ENCODE measurements around the gene GOSR1. TPM values are rescaled to one million over a fixed set of nuclear protein-coding genes. Genes with fewer than 3 reads are reported as not detected.
A peak's percentile ranks its signal among the peaks of the same experiment; 100 is the strongest.
"Not testable (repeated sequence)": the region's sequence is repeated elsewhere in the genome, so short reads cannot be mapped to it uniquely, and the experiment has no call there.

Gene GOSR1
- total RNA-seq, 1 donor from 2014 or later = 30.7 TPM

DNA sequence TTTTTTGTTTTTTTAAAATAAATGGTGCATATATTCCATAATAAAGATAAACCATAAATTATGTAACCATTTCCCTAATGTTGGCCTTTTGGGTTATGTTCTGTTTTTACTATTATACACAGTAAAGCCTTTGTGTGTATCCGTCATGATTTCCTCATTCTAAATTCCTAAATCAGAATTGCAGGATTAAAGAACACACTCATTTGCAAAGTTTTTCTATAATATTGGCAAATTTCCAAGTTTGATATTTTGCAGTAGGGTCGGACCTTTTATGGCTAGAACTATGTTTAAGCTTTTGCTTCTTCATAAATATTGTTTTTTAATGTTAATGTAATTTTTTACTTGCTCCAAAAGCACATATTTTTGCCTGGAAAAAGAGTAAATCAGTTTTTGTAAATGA, 16.6 kb downstream of the GOSR1 start:
- ATAC-seq = no peak
- no peak for DNase-seq
- intact Hi-C loops (cut with micrococcal nuclease) = no loop called here

DNA sequence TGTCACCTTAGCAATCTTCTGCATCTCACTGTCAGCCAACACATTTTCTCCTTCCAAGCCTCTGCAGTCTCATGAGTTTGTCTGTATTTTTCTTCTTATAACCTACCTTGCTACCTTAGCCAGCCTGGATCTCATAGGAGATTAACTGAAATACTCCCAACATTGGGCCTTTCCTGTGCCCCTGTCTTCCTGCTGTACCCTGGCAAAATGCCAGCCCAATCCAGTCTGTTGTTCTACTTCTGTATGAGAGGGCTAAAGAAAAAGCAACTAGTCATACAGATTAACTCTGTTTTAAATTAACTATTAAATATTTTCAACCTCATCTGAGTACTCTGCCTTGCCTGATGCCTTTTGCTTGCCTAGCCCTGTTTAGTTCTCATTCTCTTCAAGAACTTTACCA, 18.4 kb downstream of the GOSR1 start:
- intact Hi-C loops (cut with micrococcal nuclease) = no loop called here
- ATAC-seq (no peak), DNase-seq (no peak)

DNA sequence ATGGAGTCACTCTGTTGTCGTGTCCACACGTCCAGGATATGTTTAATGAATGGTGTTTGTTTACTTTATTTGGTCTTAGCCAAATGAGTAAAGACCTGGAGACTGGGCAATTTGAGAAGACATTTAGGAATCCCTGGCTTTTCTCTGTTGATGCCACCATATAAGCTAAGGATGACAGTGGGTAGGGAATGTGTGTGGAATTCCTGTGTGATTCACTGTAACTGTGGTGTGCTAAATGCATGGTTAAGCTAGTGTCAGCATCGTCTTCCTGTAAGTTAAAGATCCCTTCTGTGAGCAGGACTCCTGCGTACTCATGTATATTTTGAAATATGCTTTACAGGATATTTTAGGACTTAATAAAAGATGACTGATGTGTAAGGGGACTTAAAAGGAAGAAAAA, 26.4 kb downstream of the GOSR1 start:
- DNase-seq (no peak), ATAC-seq (no peak)
- intact Hi-C loops (cut with micrococcal nuclease) = no loop called here

DNA sequence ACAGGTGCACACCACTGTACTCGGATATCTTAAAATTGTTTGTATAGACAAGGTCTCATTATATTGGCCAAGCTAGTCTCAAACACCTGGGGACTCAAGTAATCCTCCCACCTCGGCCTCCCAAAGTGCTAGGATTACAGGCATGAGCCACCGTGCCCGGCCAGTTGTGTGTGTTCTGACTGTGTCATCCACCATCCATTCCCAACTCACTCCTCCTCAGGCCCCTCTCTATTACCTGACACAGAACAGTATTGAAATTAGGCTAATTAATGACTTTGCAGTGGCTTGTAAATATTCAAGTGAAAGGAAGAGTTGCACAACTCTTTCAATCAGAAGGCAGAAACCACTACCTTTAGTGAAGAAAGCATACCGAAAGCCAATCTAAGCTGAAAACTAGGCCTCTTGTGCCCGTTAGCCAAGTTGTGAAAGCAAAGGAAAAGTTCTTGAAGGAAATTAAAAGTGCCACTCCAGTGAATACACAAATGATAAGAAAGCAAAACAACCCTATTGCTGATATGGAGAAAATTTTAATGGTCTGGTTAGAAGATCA, 28.7 kb downstream of the GOSR1 start:
- intact Hi-C loops (cut with micrococcal nuclease) = no loop called here
- DNase-seq (no peak), ATAC-seq (no peak)

DNA sequence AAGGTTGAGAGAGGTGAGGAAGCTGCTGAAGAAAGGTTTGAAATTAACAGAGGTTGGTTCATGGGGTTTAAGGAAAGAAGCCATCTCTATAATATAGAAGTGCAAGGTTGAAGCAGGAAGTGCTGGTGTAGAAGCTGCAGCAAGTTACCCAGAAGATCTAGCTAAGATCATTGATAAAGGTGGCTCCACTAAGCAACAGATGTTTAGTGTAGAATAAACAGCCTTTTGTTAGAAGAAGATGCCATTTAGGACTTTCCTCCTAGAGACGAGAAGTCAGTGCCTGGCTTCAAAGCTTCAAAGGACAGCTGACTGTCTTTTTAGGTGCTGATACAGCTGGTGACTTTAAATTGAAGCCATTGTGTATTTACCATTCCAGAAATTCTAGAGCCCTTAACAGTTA, 29.3 kb downstream of the GOSR1 start:
- ATAC-seq (no peak), DNase-seq (no peak)
- intact Hi-C loops (cut with micrococcal nuclease) = no loop called here

DNA sequence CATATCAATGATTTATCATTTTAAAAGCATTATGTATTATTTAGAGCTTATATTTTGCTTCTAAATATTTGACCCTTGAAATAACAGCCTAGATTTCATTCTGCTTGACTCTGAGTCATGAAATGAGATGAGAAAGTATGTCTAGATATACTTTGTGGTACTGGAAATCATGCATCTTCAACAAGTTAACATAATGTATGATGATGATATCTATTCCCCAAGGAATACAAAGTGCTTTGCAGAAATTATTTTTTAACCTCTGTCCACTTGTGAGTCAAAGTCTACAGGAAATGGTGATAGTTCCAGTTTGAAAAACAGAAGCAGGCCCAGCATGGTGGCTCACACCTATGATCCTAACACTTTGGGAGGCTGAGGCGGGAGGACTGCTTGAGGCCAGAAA, 36.1 kb downstream of the GOSR1 start:
- ATAC-seq (no peak), DNase-seq (no peak)
- intact Hi-C loops (cut with micrococcal nuclease) = no loop called here

DNA sequence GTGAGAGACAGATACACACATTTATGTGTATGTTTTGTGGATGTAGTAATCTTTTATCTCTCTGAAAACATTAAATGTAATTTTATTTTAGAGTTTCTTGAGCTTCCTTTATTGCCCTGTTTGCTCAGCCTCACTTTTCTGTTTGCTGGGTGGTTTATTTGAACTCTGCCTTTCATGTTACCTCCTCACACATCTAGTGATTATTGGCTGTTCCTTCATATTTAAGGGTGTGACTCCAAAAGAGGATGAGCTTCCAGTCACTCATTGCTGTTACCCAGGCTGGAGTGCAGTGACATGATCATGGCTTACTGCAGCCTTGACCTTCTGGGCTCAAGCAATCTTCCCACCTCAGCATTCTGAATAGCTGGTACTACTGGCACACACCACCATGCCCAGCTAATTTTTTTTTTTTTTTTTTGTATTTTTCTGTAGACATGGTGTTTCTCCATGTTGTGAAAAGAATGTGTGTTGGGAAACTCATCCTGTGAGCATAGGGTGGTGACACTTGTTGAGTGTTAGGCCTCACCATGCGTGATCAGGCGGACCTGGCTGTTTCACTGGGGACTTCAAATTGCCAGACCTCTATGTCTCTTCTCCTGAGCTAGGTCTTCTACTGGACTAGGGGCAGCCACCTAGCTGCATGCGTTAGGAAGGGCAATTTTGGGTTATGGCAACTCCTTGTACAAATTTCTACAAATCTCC, 37.8 kb downstream of the GOSR1 start:
- intact Hi-C loops (cut with micrococcal nuclease) = no loop called here
- DNase-seq = no peak
- ATAC-seq = no peak

DNA sequence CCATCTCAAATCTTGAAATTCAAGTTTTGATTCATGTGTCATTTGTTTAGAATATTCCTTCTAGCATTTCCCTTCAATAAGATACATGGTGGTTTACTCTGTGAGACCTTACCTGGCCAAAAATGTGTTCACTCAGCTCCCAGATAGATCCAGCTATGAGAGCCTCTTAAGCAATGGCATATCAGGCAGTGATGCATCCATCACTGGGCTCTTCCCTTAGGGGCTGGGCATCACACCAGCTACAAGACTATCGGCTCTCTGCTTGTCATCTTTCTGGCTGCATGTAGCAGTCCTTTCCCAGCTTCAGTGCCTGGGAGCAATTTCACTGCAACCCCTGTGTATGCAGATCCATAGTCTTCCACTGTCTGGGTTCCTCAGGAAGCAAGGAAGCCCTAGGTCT, 40.6 kb downstream of the GOSR1 start:
- intact Hi-C loops (cut with micrococcal nuclease) = no loop called here
- DNase-seq = no peak
- ATAC-seq = peak; percentile 19

DNA sequence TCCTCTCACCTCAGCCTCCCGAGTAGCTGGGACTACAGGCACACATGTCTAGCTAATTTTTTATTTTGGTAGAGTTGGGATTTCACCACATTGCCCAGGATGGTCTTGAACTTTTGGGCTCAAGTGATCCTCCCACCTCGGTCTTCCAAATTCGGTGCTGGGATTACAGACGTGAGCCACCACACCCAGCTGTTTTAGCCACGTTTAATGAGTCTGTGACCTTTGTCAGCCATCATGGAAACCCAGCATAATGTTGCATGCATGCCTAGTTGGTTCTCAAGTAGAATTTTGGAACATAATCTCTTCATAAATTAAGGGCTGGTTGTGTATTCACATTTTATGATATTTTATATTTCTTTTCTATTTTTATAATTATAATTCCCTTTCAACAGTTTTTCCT, 42.0 kb downstream of the GOSR1 start:
- ATAC-seq (no peak), DNase-seq (no peak)
- intact Hi-C loops (cut with micrococcal nuclease) = no loop called here

DNA sequence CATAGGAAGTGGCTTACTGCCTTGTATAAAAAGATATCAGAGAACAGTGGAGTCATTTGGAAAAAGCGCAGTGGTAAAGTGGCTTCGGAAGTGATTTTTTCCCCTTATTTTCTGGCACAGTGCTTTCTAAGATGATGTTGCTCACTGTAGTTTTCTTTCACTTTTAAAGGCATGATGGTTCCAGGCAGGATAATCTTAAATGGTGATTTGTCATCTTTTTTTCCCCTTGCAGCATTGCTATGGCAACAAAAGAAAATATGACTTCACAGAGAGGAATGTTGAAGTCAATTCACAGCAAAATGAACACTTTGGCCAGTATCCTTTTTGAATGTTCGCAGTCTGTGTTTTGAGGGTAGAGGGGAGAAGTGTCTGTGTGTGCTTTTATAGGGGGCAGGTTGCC, 42.5 kb downstream of the GOSR1 start:
- ATAC-seq = peak; percentile 44
- DNase-seq = no peak
- intact Hi-C loops (cut with micrococcal nuclease) = no loop called here

DNA sequence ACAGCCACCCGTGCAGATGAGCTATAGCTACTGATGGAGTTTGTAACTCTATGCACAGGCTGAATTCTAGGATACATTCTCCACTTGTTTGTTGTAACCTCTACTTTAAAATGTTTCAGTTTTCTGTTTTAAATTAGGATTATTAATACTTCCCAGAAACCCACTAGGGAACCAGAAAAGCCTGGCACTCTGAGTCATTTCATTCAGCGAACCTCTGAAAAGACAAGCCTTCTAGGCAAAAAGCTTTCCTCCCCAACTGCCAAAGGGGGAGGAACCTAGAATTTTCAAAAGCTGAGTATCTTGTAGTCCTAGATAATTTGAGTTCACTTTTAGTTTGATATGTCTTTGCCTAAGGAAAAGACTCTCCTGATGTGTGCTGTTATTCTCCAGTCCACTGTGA, 43.2 kb downstream of the GOSR1 start:
- intact Hi-C loops (cut with micrococcal nuclease) = no loop called here
- no peak for DNase-seq
- no peak for ATAC-seq

DNA sequence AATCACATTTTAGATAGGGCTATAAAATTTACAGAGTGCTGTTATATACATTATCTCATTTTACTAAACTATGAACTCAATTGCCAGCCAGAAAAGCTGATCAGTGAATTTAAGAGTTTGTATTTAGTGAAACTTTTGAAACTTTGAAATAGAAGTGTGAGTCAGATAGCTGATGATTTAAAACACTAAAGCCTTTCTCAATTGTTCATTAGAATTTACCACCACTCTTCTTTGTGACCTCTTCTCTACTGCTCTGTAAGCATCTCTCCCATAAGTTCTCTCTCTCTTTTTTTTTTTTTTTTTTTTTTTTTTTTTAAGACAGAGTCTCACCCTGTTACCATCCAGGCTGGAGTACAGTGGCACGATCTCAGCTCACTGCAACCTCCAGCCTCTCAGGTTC, 43.7 kb downstream of the GOSR1 start:
- ATAC-seq = no peak
- intact Hi-C loops (cut with micrococcal nuclease) = no loop called here
- no peak for DNase-seq

DNA sequence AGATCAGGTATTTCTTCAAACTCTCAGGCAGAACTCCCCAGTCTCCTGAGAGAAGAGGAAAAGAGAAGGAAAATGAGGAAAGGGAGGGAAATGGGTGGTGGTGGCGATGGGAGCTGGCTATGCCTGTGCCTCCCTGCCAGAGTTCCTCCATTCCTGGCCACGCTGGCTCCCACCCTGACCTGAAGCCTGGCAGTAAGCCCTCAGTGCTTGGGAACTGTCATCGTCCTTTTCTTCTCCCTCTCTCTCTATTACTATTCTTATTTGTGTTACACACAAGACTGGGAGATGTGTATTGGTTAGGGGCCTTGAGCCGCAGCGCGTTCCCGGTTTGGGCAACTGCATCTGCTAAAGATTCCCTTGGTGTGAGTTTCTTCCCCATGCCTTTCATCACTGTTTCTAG, 44.6 kb downstream of the GOSR1 start:
- ATAC-seq (peak; percentile 56), DNase-seq (peak; percentile 40)
- intact Hi-C loops (cut with micrococcal nuclease) = no loop called here

DNA sequence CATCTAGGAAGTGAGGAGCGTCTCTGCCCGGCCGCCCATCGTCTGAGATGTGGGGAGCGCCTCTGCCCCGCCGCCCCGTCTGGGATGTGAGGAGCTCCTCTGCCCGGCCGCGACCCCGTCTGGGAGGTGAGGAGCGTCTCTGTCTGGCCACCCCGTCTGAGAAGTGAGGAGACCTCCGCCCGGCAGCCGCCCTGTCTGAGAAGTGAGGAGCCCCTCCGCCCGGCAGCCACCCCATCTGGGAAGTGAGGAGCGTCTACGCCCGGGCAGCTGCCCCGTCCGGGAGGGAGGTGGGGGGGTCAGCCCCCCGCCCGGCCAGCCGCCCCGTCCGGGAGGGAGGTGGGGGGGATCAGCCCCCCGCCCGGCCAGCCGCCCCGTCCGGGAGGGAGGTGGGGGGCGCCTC, 46.0 kb downstream of the GOSR1 start:
- DNase-seq; ATAC-seq; intact Hi-C loops (cut with micrococcal nuclease): not testable (repeated sequence)

DNA sequence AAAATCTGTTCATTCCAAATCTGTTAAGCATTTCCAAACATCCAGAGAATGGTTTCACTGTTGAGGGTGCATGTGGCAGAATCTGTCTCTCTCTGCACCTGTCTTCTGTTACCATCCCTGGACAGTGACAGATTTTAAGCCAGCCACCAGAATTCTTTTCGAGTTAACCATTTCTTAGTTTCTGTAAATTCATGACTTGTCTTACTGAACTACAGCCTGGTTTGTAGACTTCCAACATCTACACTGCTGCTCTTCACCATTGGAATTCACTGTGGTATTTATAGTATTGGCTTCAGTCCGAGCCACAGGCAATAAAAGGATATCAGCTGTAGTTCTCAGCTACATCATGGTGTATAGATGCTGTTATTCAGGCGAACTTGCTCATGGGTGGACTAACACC, 47.6 kb downstream of the GOSR1 start:
- intact Hi-C loops (cut with micrococcal nuclease) = no loop called here
- ATAC-seq (peak; percentile 89), DNase-seq (no peak)

DNA sequence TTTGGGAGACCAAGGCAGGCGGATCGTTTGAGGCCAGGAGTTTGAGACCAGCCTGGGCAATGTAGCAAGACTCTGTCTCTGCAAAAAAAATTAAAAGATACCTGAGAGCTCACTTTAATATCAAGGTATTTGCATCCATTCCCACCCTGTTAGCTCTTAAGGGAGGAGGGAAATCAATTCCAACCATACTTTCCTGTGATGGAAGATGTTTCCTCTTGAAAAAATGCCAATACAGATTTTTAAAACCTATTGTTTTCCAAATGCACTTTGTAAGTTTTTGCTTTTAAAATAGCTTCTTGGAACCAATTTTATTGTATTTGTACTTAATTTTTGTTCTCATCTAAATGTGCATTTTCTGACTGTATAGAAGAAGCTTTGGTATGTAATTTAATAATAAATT, 49.2 kb downstream of the GOSR1 start:
- intact Hi-C loops (cut with micrococcal nuclease) = no loop called here
- no peak for DNase-seq

DNA sequence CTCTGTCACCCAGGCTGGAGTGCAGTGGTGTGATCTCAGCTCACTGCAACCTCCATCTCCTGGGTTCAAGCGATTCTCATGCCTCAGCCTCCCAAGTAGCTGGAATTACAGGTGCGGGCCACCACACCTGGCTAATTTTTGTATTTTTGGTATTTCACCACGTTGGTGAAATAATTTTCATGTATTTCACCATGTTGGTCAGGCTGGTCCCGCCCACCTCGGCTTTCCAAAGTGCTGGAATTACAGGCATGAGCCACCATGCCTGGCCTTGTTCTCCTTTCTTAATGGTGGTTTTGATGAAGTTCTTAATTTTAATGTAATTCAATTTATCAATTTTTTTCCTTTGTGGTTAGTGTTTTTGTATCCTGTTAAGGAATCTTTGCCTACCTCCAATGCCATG, 51.5 kb downstream of the GOSR1 start:
- DNase-seq; ATAC-seq; intact Hi-C loops (cut with micrococcal nuclease): not testable (repeated sequence)

More for the DNA sequence above, 49.2 kb downstream of the GOSR1 start:
- ATAC-seq = no peak

DNA sequence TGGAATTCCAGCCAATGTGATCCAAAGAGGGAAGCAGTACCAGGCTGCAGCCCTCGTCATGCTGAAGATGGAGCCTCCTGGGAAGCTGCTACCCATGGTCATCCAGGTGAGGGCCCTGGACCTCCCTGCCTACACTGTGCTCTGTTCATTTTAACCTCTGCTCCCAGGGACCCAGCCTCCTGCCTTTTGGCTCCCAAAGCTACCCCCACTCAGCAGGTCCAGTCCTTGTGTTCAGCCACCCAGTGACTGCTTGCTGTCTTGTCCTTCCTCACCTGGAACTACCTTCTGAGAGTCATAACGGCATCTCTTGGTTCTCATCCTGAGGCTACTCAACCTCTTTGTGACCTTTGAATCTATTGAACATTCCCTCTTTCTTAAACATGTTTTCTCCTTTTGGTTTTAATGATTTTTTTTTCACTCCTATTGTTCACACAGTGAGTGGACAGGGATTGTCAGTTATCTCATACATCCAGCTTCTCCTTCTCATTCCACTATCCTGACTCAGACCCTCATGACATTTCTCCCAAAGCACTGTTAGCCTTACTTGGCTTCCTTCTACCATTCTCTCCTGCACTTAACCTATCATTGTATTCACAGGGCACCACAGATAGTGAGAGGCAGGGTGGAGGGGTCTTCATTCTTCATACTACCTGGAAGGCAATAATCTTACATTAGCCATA, 53.3 kb downstream of the GOSR1 start:
- intact Hi-C loops (cut with micrococcal nuclease) = no loop called here
- ATAC-seq (no peak), DNase-seq (no peak)

DNA sequence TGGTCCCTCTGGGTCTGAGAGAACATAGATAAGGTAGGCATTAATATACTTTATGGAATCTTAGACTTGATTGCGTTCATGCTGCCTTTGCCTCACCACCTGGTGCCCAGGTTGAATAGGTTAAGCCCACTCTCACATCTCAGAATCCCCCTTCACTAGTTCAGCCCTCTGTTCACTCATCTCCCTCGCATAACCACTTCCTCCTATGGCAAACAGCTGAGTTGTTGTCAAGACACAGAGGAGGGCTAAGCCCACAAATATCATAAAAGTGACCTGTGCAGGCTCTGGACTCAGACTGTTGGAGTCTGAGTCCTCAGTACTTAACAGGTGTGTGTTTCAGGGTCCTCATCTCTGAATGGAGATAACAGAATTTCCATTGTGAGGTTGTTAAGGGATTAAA, 55.7 kb downstream of the GOSR1 start:
- intact Hi-C loops (cut with micrococcal nuclease) = no loop called here

DNA sequence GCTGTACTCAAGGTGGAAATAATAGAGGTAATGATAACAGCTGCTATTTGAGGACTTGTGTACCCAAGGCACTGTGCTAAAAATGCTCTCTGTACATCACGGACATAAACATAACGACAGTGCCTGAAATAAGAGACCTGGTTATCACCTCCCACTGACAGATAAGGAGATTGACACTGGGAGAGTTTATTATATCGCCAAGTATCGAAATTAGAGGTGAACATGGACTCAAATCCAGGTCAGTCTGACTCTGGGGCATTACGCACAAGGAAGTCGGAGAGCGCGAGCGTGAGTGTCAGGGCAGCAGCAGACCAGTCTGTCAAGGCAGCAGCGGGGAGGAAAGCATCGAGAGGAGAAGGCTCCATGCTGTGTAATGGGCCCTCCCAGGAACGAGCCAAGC, 57.1 kb downstream of the GOSR1 start:
- DNase-seq (no peak), ATAC-seq (peak; percentile 78)
- intact Hi-C loops (cut with micrococcal nuclease) = no loop called here

More for the DNA sequence above, 55.7 kb downstream of the GOSR1 start:
- no peak for ATAC-seq
- DNase-seq = no peak
